Fibroblast of lung (primary cell): Measurements from ENCODE around the gene ZNF697.

Experiments used
- CTCF ChIP-seq, 2 donors: IDR thresholded peaks in 1 of 2; conservative IDR thresholded peaks in 1 of 2; 1 replicate in 1 of 2; 2 replicates in 1 of 2; pipeline ENCODE4 v1.5.1; 2011 to 2012; ENCODE audit warnings: low read length in 2 of 2, control low read depth in 1 of 2, inconsistent platforms in 1 of 2, low read depth in 1 of 2, mild to moderate bottlenecking in 1 of 2
- EZH2 ChIP-seq: IDR thresholded peaks from 2 replicates; pipeline ENCODE4 v1.5.1; 2012; ENCODE audit warnings: low read length, control low read depth, mild to moderate bottlenecking; ENCODE audit errors: missing control alignments

GRCh38 chr1:119646521-119647227 is 1.4 kb downstream of the ZNF697 start:
- TF ChIP-seq CTCF (conservative IDR thresholded peaks at IDR 0.05 in 1 of 2, IDR thresholded peaks at IDR 0.05 in 1 of 2; ENCODE audit: low read depth in 1 of 2, low read length in 2 of 2) (no peak), EZH2 (no peak)
